GM10248 (cell line): Measurements from ENCODE around the gene HIVEP2.

Source experiments
- CTCF ChIA-PET: fragments of 300-600 bp; sonication (Branson Sonifier 250); formaldehyde crosslinking; extraction: SDS; loops from one replicate; lab custom pipeline; 2021; ENCODE audit warnings: antibody characterized with exemption; lab: Yijun Ruan, JAX
- POLR2A ChIA-PET: fragments of 350-650 bp; sonication (Branson Sonifier 250); formaldehyde crosslinking; extraction: SDS; loops from one replicate; lab custom pipeline; 2020; ENCODE audit warnings: antibody characterized with exemption; lab: Yijun Ruan, JAX
- DNase-seq: peaks from one replicate; pipeline ENCODE4 v3.0.0; 2012; ENCODE audit errors: extremely low spot score
- TF ChIP-seq, protein P1 (sequence below): IDR thresholded peaks from 2 replicates; pipeline ENCODE4 v1.5.1; 2012; ENCODE audit warnings: mild to moderate bottlenecking, low read depth; ENCODE audit errors: extremely low read depth, missing control alignments, control extremely low read depth

The HIVEP2 gene

GRCh38 chr6:142935553-142936517 lies 9.1 kb downstream of the HIVEP2 start:
- DNase-seq = no peak
- ChIA-PET CTCF (interaction anchor here (0.8 to 2.3 kb wide), 9 partner anchors 8 to 142 kb away, joined by 3 to 15 read pairs (median 3); no protein-coding TSS in a partner anchor), POLR2A (interaction anchor here (0.7 kb wide), 2 partner anchors 9 to 83 kb away, joined by 3 read pairs; no protein-coding TSS in a partner anchor)
- TF ChIP-seq, protein P1, sequence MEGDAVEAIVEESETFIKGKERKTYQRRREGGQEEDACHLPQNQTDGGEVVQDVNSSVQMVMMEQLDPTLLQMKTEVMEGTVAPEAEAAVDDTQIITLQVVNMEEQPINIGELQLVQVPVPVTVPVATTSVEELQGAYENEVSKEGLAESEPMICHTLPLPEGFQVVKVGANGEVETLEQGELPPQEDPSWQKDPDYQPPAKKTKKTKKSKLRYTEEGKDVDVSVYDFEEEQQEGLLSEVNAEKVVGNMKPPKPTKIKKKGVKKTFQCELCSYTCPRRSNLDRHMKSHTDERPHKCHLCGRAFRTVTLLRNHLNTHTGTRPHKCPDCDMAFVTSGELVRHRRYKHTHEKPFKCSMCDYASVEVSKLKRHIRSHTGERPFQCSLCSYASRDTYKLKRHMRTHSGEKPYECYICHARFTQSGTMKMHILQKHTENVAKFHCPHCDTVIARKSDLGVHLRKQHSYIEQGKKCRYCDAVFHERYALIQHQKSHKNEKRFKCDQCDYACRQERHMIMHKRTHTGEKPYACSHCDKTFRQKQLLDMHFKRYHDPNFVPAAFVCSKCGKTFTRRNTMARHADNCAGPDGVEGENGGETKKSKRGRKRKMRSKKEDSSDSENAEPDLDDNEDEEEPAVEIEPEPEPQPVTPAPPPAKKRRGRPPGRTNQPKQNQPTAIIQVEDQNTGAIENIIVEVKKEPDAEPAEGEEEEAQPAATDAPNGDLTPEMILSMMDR = no peak

- ChIA-PET POLR2A (no interaction called here), CTCF (interaction anchor here (0.8 to 2.3 kb wide), 7 partner anchors 9 to 141 kb away, joined by 3 to 15 read pairs (median 4); no protein-coding TSS in a partner anchor)
- DNase-seq = no peak
- TF ChIP-seq, protein P1 = no peak
Measured at GRCh38 chr6:142934599-142934998, 10.4 kb downstream of the HIVEP2 start.

- TF ChIP-seq, protein P1 = no peak
- POLR2A ChIA-PET = no interaction called here
- no peak for DNase-seq
- CTCF ChIA-PET = interaction anchor here (1.0 to 2.3 kb wide), 3 partner anchors 8 to 20 kb away, joined by 3 to 15 read pairs (median 9); no protein-coding TSS in a partner anchor
Measured at GRCh38 chr6:142934106-142934505, 10.9 kb downstream of the HIVEP2 start.

GRCh38 chr6:142933701-142934100 lies 11.3 kb downstream of the HIVEP2 start:
- TF ChIP-seq, protein P1 = no peak
- ChIA-PET CTCF (interaction anchor here (1.0 to 2.3 kb wide), 3 partner anchors 8 to 20 kb away, joined by 3 to 15 read pairs (median 3); no protein-coding TSS in a partner anchor), POLR2A (no interaction called here)
- DNase-seq = no peak

GRCh38 chr6:142932889-142933288 lies 12.1 kb downstream of the HIVEP2 start:
- TF ChIP-seq, protein P1 = no peak
- POLR2A ChIA-PET = no interaction called here
- DNase-seq = no peak
- CTCF ChIA-PET = interaction anchor here (1.0 kb wide), 2 partner anchors 9 to 23 kb away, joined by 3 read pairs; no protein-coding TSS in a partner anchor

- TF ChIP-seq, protein P1 = no peak
- ChIA-PET CTCF (interaction anchor here (1.4 to 2.5 kb wide), 6 partner anchors 9 to 499 kb away, joined by 3 to 9 read pairs (median 4); no protein-coding TSS in a partner anchor), POLR2A (no interaction called here)
- no peak for DNase-seq
Measured at GRCh38 chr6:142929751-142930358, 15.1 kb downstream of the HIVEP2 start.
